ENCODE data around the gene MCM7. TPM values are rescaled to one million over a fixed set of nuclear protein-coding genes. Genes with fewer than 3 reads are reported as not detected.

MCM7 gene
- total RNA-seq, 4 donors from 2014 or later: 16.6 to 51.3 (median 26.5) TPM

- H3K4me3 ChIP-seq (replicated peaks in 1 of 3): peak overlapping the region; percentile 86 to 99 (median 93)
- peaks cover 6 to 22% of the 10 kb centered on the region in 2 donors for H3K4me1 ChIP-seq
- intact Hi-C loops (cut with DNase I): loop anchor here (5.0 kb wide), 1 partner anchor 34 kb away; no protein-coding TSS in a partner anchor
- no peaks in the 10 kb centered on the region for H3K9me3 ChIP-seq
- WGBS, 2 donors: 17 to 19% methylated on average over 29 of the region's 29 CpGs
- H3K27me3 ChIP-seq: no peaks in the 10 kb centered on the region
- DNase-seq: peak; percentile 80 to 84
- H3K27ac ChIP-seq: peak overlapping the region; percentile 93 to 100 (median 97)
- no peaks in the 10 kb centered on the region for H3K36me3 ChIP-seq
- TF ChIP-seq CTCF (IDR thresholded peaks at IDR 0.05) (no peak), POLR2A (IDR thresholded peaks at IDR 0.05) (no peak)
These were observed 25.2 kb upstream of the MCM7 start for GRCh38 chr7:100126239-100126930.

GRCh38 chr7:100124301-100125230 lies 23.4 kb upstream of the MCM7 start:
- Histone ChIP-seq H3K4me1 (peaks cover 13 to 26% of the 10 kb centered on the region in 2 donors), H3K36me3 (no peaks in the 10 kb centered on the region), H3K27me3 (no peaks in the 10 kb centered on the region), H3K4me3 (replicated peaks in 1 of 3) (no peak overlapping the region), H3K27ac (no peak overlapping the region), H3K9me3 (no peaks in the 10 kb centered on the region)
- TF ChIP-seq POLR2A (IDR thresholded peaks at IDR 0.05) (no peak), CTCF (IDR thresholded peaks at IDR 0.05) (no peak)
- intact Hi-C loops (cut with DNase I): loop anchor here (5.0 kb wide), 1 partner anchor 32 kb away; no protein-coding TSS in a partner anchor
- 81 to 84% methylated on average over 4 of the region's 4 CpGs for WGBS, 2 donors
- DNase-seq: no peak

GRCh38 chr7:100122568-100122967 lies 21.4 kb upstream of the MCM7 start:
- WGBS, 2 donors: 100% methylated on average over 1 of the region's 1 CpG
- Histone ChIP-seq H3K4me3 (replicated peaks in 1 of 3) (no peak overlapping the region), H3K27ac (no peak overlapping the region), H3K27me3 (no peaks in the 10 kb centered on the region), H3K4me1 (peaks cover 13 to 24% of the 10 kb centered on the region in 2 donors), H3K36me3 (no peaks in the 10 kb centered on the region), H3K9me3 (no peaks in the 10 kb centered on the region)
- intact Hi-C loops (cut with DNase I): no loop called here
- no peak for DNase-seq
- TF ChIP-seq CTCF (IDR thresholded peaks at IDR 0.05) (no peak), POLR2A (IDR thresholded peaks at IDR 0.05) (no peak)

GRCh38 chr7:100122067-100122466 lies 20.9 kb upstream of the MCM7 start:
- intact Hi-C loops (cut with DNase I): no loop called here

GRCh38 chr7:100120733-100121036 lies 19.5 kb upstream of the MCM7 start:
- WGBS, 2 donors: 31 to 53% methylated on average over 1 of the region's 1 CpG
- DNase-seq: no peak
- Histone ChIP-seq H3K27me3 (no peaks in the 10 kb centered on the region), H3K4me1 (peaks cover 7 to 19% of the 10 kb centered on the region in 2 donors), H3K27ac (peak overlapping the region in 1 of 3 donors; percentile 96), H3K4me3 (replicated peaks in 1 of 3) (no peak overlapping the region), H3K36me3 (no peaks in the 10 kb centered on the region), H3K9me3 (no peaks in the 10 kb centered on the region)
- intact Hi-C loops (cut with DNase I): no loop called here
- TF ChIP-seq POLR2A (IDR thresholded peaks at IDR 0.05) (no peak), CTCF (IDR thresholded peaks at IDR 0.05) (no peak)

More at GRCh38 chr7:100122067-100122466, 20.9 kb upstream of the MCM7 start:
- H3K27ac ChIP-seq: no peak overlapping the region
- no peaks in the 10 kb centered on the region for H3K27me3 ChIP-seq
- no peaks in the 10 kb centered on the region for H3K36me3 ChIP-seq
- H3K4me1 ChIP-seq: peaks cover 13 to 24% of the 10 kb centered on the region in 2 donors
- no peaks in the 10 kb centered on the region for H3K9me3 ChIP-seq
- TF ChIP-seq POLR2A (IDR thresholded peaks at IDR 0.05): no peak
- no peak overlapping the region for H3K4me3 ChIP-seq (replicated peaks in 1 of 3)
- peak; percentile 19 to 20 for DNase-seq
- WGBS, 2 donors: 61 to 64% methylated on average over 13 of the region's 13 CpGs

All from thyroid gland (tissue), 4 donors.